Mesothelial cell of epicardium (in vitro differentiated cells): Measurements from ENCODE around the gene BLM. TPM values are rescaled to one million over a fixed set of nuclear protein-coding genes. Genes with fewer than 3 reads are reported as not detected.

Experiments used
- DNase-seq, 2 experiments: peaks; one replicate each; pipeline ENCODE4 v3.0.0; 2021; ENCODE audit warnings: low spot score in 2 of 2; ENCODE audit not compliant: unreplicated experiment in 2 of 2
- H3K27ac Mint-ChIP-seq: 2 replicates; pipeline ENCODE4 v1.8.0; 2021; ENCODE audit warnings: mixed read lengths
- H3K27me3 Mint-ChIP-seq: 2 replicates; pipeline ENCODE4 v1.8.0; 2021; ENCODE audit warnings: low read depth, mixed read lengths
- H3K36me3 Mint-ChIP-seq: 2 replicates; pipeline ENCODE4 v1.8.0; 2021; ENCODE audit warnings: mixed read lengths
- H3K4me1 Mint-ChIP-seq: 2 replicates; pipeline ENCODE4 v1.8.0; 2021; ENCODE audit warnings: mixed read lengths
- H3K4me3 Mint-ChIP-seq: 2 replicates; pipeline ENCODE4 v1.8.0; 2021; ENCODE audit warnings: mild to moderate bottlenecking, moderate library complexity, mixed read lengths
- H3K9me3 Mint-ChIP-seq: 2 replicates; pipeline ENCODE4 v1.8.0; 2021; ENCODE audit warnings: mixed read lengths
- CTCF ChIP-seq: fragments of 200-600 bp; sonication (generic); IDR thresholded peaks from one replicate; pipeline ENCODE4 v1.5.0; 2021; ENCODE audit warnings: antibody characterized with exemption; ENCODE audit not compliant: unreplicated experiment
- total RNA-seq: library from RNA; stranded (reverse); gene quantifications from 3 replicates; pipeline ENCODE4 v1.2.1, GENCODE V29; 2021

The BLM gene
- total RNA-seq, 1 donor from 2014 or later, result 13.4 TPM

GRCh38 chr15:90706394-90707327, 10.5 kb upstream of the BLM start:
- TF ChIP-seq CTCF, result no peak
- Mint-ChIP-seq H3K9me3 (peaks cover 19% of the 10 kb centered on the region), H3K27ac (peak overlapping the region; percentile 47), H3K4me1 (peaks cover 8% of the 10 kb centered on the region), H3K36me3 (peaks cover 26% of the 10 kb centered on the region), H3K27me3 (no peaks in the 10 kb centered on the region), H3K4me3 (no peak overlapping the region)
- no peak for DNase-seq

- no peak overlapping the region for H3K27ac Mint-ChIP-seq
- H3K4me1 Mint-ChIP-seq, result peaks cover 8% of the 10 kb centered on the region
- no peak overlapping the region for H3K4me3 Mint-ChIP-seq
- H3K9me3 Mint-ChIP-seq, result peaks cover 17% of the 10 kb centered on the region
- TF ChIP-seq CTCF, result no peak
- peaks cover 21% of the 10 kb centered on the region for H3K36me3 Mint-ChIP-seq
- H3K27me3 Mint-ChIP-seq, result no peaks in the 10 kb centered on the region
- no peak for DNase-seq
Measured at GRCh38 chr15:90707489-90707888, 9.7 kb upstream of the BLM start.

- H3K9me3 Mint-ChIP-seq, result peaks cover 7% of the 10 kb centered on the region
- H3K27me3 Mint-ChIP-seq, result no peaks in the 10 kb centered on the region
- TF ChIP-seq CTCF, result no peak
- H3K36me3 Mint-ChIP-seq, result peaks cover 19% of the 10 kb centered on the region
- H3K4me1 Mint-ChIP-seq, result peaks cover 8% of the 10 kb centered on the region
- DNase-seq, result no peak
- peak overlapping the region; percentile 75 for H3K27ac Mint-ChIP-seq
- no peak overlapping the region for H3K4me3 Mint-ChIP-seq
Measured at GRCh38 chr15:90708516-90708915, 8.6 kb upstream of the BLM start.

- H3K27ac Mint-ChIP-seq, result peak overlapping the region; percentile 64
- peaks cover 18% of the 10 kb centered on the region for H3K36me3 Mint-ChIP-seq
- H3K4me1 Mint-ChIP-seq, result peaks cover 8% of the 10 kb centered on the region
- no peak for DNase-seq
- H3K4me3 Mint-ChIP-seq, result no peak overlapping the region
- H3K27me3 Mint-ChIP-seq, result no peaks in the 10 kb centered on the region
- H3K9me3 Mint-ChIP-seq, result peaks cover 6% of the 10 kb centered on the region
- no peak for TF ChIP-seq CTCF
Measured at GRCh38 chr15:90709278-90709677, 7.9 kb upstream of the BLM start.

- Mint-ChIP-seq H3K4me3 (no peak overlapping the region), H3K27me3 (no peaks in the 10 kb centered on the region), H3K9me3 (no peaks in the 10 kb centered on the region), H3K27ac (no peak overlapping the region), H3K4me1 (peaks cover 8% of the 10 kb centered on the region), H3K36me3 (peaks cover 13% of the 10 kb centered on the region)
- TF ChIP-seq CTCF, result no peak
- no peak for DNase-seq
Measured at GRCh38 chr15:90710436-90711027, 6.6 kb upstream of the BLM start.
